Adrenal gland (tissue), 12 donors: Measurements from ENCODE around the gene SUSD6. TPM values are rescaled to one million over a fixed set of nuclear protein-coding genes. Genes with fewer than 3 reads are reported as not detected.
"Not testable (repeated sequence)": the region's sequence is repeated elsewhere in the genome, so short reads cannot be mapped to it uniquely, and the experiment has no call there.

ENCODE experiments used
- DNase-seq, 7 donors: peaks; one replicate each; pipeline ENCODE4 v3.0.0-alpha.2; 2019 to 2020
- H3K27ac ChIP-seq, 5 donors: fragments of 200-600 bp; sonication (generic) in 4 of 5; 1 replicate in 3 of 5; 2 replicates in 2 of 5; pipeline versions ENCODE4 v1.5.1 to v1.8.0; 2016 to 2020; ENCODE audit warnings: mild to moderate bottlenecking in 1 of 5
- H3K27me3 ChIP-seq: fragments of 200-600 bp; 2 replicates; pipeline ENCODE4 v1.8.0; 2021
- H3K36me3 ChIP-seq, 2 donors: fragments of 200-600 bp; replicated peaks in 1 of 2; 1 replicate in 1 of 2; 2 replicates in 1 of 2; pipeline versions ENCODE4 v1.5.1 to v1.8.0; 2018 to 2022
- H3K4me1 ChIP-seq, 2 donors: fragments of 200-600 bp; replicated peaks in 1 of 2; 1 replicate in 1 of 2; 2 replicates in 1 of 2; pipeline versions ENCODE4 v1.5.1 to v1.8.0; 2018 to 2021
- H3K4me3 ChIP-seq, 4 donors: fragments of 200-600 bp; sonication (generic) in 3 of 4; one replicate each; pipeline ENCODE4 v1.5.1; 2016 to 2018
- H3K9me3 ChIP-seq, 3 donors: fragments of 200-600 bp; sonication (generic) in 1 of 3; replicated peaks in 1 of 3; 1 replicate in 2 of 3; 2 replicates in 1 of 3; pipeline versions ENCODE4 v1.5.1 to v1.8.0; 2016 to 2021
- POLR2A ChIP-seq, 2 donors: fragments of 450-650 bp; IDR thresholded peaks; one replicate each; pipeline ENCODE4 v1.6.1; 2017; ENCODE audit warnings: antibody characterized with exemption in 2 of 2, mild to moderate bottlenecking in 2 of 2, moderate library complexity in 1 of 2
- WGBS, 4 donors: extraction: QIAGEN DNeasy Blood & Tissue Kit in 2 of 4; methylation state at CpG; one replicate each; pipeline versions ENCODE4 v1.1.5 to v1.1.7; 2013 to 2017; 5-methylcytosine and 5-hydroxymethylcytosine counted together
- intact Hi-C, 2 donors: fragments of 100-400 bp; cut with DNase I; formaldehyde crosslinking; loops; one replicate each; pipeline versions ENCODE4 v1.14.1 to v1.15.0; 2022 to 2023
- polyA plus RNA-seq, 3 donors: library from polyadenylated mRNA; stranded (reverse); fragments of 200-250 nt in 2 of 3; fragments of 350-450 nt in 1 of 3; fragmentation: Illumina TruSeq in 1 of 3; extraction: RNeasy Lipid Tissue Mini Kit (QIAGEN cat#74804) in 1 of 3; gene quantifications; one replicate each; pipeline ENCODE4 v1.2.3, GENCODE V29; 2013 to 2014
- total RNA-seq, 9 donors: library from RNA; depleted of rRNA in 4 of 9; stranded (reverse); fragments of >200 nt in 4 of 9; fragments of 120-200 nt in 1 of 9; fragmentation: NEBNext Ultra II Directional in 1 of 9; extraction: Animal tissue kit (Norgen Biotek cat#: 25700) in 1 of 9; gene quantifications; one replicate each; pipeline versions ENCODE4 v1.1.0 to v1.2.4, GENCODE V29; 2013 to 2023
- TF ChIP-seq, protein P1 (sequence below), 6 experiments: fragments of 450-650 bp in 4 of 6; fragments of 200-600 bp in 2 of 6; sonication (generic) in 1 of 6; IDR thresholded peaks; 1 replicate in 5 of 6; 2 replicates in 1 of 6; pipeline versions ENCODE4 v1.5.1 to v1.8.0; 2016 to 2021; ENCODE audit warnings: antibody characterized with exemption in 6 of 6, mild to moderate bottlenecking in 2 of 6, moderate library complexity in 1 of 6
- donor health status: healthy with polysubstance abuse.
- donor health status: Bipolar disorder and iron deficiency.
- donor health status: DM: yes; HTN: yes; CAD: no.
- donor health status: DM: no; HTN: no; CAD: no.
- donor health status: DM: no; HTN: no; CAD: no.
- donor health status: DM: yes; HTN: yes; CAD: no.

Gene SUSD6
- total and polyA plus RNA-seq, 12 donors: 7.8 to 75.5 (median 41.0) TPM

DNA sequence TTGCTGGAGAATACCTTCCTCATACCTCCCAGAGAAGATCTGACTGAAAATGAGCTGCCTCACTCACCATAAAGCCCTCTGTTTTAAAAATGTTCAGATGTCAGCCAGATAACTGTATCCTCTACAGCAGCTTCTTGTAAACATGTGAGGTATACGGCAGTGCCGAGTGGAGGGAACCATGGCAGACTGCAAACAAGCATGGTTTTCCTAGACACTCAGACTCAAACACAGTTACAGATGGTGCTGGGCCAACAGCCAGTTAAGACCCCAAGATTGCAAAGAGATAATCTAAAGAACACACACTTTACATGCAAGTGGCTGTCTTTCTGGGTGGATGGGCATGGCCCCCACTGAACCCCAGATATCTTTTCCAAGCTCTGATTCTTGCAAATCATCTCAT is 20.1 kb upstream of the SUSD6 start:
- H3K4me3 ChIP-seq: no peak overlapping the region
- H3K27ac ChIP-seq: no peak overlapping the region
- DNase-seq: no peak
- no peaks in the 10 kb centered on the region for H3K9me3 ChIP-seq
- H3K36me3 ChIP-seq: no peaks in the 10 kb centered on the region
- WGBS, 4 donors: 85 to 95% (median 89%) methylated on average over 2 of the region's 2 CpGs
- TF ChIP-seq, protein P1, sequence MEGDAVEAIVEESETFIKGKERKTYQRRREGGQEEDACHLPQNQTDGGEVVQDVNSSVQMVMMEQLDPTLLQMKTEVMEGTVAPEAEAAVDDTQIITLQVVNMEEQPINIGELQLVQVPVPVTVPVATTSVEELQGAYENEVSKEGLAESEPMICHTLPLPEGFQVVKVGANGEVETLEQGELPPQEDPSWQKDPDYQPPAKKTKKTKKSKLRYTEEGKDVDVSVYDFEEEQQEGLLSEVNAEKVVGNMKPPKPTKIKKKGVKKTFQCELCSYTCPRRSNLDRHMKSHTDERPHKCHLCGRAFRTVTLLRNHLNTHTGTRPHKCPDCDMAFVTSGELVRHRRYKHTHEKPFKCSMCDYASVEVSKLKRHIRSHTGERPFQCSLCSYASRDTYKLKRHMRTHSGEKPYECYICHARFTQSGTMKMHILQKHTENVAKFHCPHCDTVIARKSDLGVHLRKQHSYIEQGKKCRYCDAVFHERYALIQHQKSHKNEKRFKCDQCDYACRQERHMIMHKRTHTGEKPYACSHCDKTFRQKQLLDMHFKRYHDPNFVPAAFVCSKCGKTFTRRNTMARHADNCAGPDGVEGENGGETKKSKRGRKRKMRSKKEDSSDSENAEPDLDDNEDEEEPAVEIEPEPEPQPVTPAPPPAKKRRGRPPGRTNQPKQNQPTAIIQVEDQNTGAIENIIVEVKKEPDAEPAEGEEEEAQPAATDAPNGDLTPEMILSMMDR (IDR thresholded peaks at IDR 0.05): no peak
- intact Hi-C loops: no loop called here
- peaks cover 0 to under 1% of the 10 kb centered on the region in 2 donors for H3K4me1 ChIP-seq
- no peaks in the 10 kb centered on the region for H3K27me3 ChIP-seq

DNA sequence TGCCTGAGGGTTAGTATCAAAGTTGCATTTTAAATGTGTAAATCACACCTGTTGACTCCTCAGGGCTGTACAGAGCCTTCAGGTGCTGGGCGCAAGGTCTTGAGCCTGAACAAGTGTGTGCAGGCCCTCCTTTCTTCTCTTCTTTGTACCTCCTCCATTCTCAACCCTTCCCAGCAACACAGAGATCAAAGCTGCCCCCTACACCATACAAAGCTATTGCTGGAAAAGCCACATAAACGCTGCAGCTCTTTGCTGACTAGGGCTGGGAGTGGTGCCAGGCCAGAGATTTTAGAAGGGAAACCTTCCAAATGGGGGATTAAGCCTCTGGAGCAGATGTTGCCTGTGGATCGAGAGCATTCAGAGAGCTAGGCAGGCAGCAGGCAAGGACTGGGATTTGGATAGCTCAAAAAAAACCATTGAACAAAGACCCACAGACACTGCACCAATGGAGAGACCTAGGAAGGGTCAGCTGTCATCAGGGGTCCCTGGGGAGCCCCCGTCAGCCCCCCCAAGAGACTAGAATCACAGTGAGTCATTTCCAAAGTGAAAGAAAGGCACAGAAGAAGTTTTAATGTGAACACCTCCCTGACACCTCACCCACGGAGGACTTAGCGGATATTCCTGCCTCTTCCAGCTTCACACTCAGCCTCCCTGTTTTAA is 18.2 kb upstream of the SUSD6 start:
- WGBS, 4 donors: 50 to 67% (median 60%) methylated on average over 6 of the region's 6 CpGs
- H3K27ac ChIP-seq: no peak overlapping the region
- H3K4me3 ChIP-seq: no peak overlapping the region
- TF ChIP-seq POLR2A (IDR thresholded peaks at IDR 0.05): no peak
- TF ChIP-seq, protein P1 (IDR thresholded peaks at IDR 0.05): no peak
- DNase-seq: no peak
- no peaks in the 10 kb centered on the region for H3K36me3 ChIP-seq
- no peaks in the 10 kb centered on the region for H3K4me1 ChIP-seq
- H3K27me3 ChIP-seq: no peaks in the 10 kb centered on the region
- no peaks in the 10 kb centered on the region for H3K9me3 ChIP-seq
- intact Hi-C loops: no loop called here

DNA sequence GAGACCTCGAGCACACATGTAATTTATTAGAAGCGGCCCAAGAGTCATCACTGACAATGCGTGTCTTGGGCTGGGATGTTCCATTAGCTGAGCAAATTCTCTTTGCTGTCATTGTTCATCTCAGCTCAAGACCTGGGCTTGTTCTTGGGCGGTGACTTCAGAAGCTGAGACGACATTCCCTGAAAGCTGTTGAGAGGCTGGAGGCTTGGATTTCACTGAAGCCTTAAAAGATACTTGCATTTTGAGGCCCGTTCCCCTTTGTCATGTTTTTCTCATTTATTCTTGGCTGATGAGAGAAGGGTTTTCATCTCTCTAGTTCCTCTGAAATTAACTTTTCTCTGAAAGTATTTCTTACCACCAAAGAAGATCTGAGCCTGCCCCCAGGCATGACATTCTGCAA is 16.6 kb upstream of the SUSD6 start:
- WGBS, 4 donors: 91 to 96% (median 93%) methylated on average over 6 of the region's 6 CpGs
- Histone ChIP-seq H3K9me3 (no peaks in the 10 kb centered on the region), H3K27me3 (no peaks in the 10 kb centered on the region), H3K4me1 (no peaks in the 10 kb centered on the region), H3K27ac (no peak overlapping the region), H3K36me3 (no peaks in the 10 kb centered on the region), H3K4me3 (no peak overlapping the region)
- no peak for DNase-seq
- TF ChIP-seq POLR2A (IDR thresholded peaks at IDR 0.05): no peak
- TF ChIP-seq, protein P1 (IDR thresholded peaks at IDR 0.05): no peak
- intact Hi-C loops: no loop called here

DNA sequence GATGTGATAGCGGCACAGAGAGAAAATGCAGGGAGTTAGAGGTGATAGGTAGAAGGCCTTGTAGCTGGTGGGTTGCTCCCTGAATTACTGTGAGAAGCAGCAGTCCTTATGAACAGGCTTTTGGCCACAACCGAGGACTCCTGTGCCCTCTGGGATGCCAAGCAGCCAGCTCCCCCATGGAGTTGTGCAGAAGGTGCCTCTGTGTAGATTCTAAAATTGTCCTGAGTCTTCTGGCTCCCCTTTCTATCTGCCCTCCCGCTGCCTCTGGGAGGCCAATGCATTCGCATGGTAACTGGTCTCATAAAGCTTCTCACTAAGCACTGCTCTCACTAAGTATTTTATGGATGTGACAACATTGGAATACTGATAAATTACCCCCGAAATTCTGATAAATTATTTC is 16.1 kb upstream of the SUSD6 start:
- H3K4me1 ChIP-seq: no peaks in the 10 kb centered on the region
- H3K36me3 ChIP-seq: no peaks in the 10 kb centered on the region
- intact Hi-C loops: no loop called here
- no peaks in the 10 kb centered on the region for H3K27me3 ChIP-seq
- TF ChIP-seq POLR2A (IDR thresholded peaks at IDR 0.05): no peak
- TF ChIP-seq, protein P1 (IDR thresholded peaks at IDR 0.05): no peak
- H3K4me3 ChIP-seq: no peak overlapping the region
- WGBS, 4 donors: 88 to 95% (median 91%) methylated on average over 5 of the region's 5 CpGs
- DNase-seq: no peak
- H3K27ac ChIP-seq: no peak overlapping the region
- H3K9me3 ChIP-seq: no peaks in the 10 kb centered on the region

DNA sequence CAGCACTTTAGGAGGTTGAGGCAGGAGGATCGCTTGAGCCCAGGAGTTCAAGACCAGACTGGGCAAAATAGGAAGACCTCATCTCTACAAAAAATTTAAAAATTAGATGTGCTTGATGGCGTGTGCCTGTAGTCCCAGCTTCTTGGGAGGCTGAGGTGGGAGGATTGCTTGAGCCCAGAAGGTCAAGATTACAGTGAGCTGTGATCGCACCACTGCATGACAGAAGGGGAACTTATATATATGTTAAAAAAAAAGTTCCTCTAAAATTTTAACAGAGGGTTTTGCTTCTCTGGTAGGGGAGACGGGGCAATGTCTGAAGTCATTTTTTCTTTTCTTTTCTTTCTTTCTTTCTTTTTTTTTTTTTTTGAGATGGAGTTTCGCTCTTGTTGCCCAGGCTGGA is 12.0 kb upstream of the SUSD6 start:
- 82 to 95% (median 87%) methylated on average over 5 of the region's 5 CpGs for WGBS, 4 donors
- intact Hi-C loops, H3K4me3 ChIP-seq, H3K36me3 ChIP-seq, H3K4me1 ChIP-seq, H3K27ac ChIP-seq, H3K27me3 ChIP-seq, H3K9me3 ChIP-seq, DNase-seq: not testable (repeated sequence)
